ENCODE data around the gene BCL6.
"Not testable (repeated sequence)": the region's sequence is repeated elsewhere in the genome, so short reads cannot be mapped to it uniquely, and the experiment has no call there.

The BCL6 gene

GRCh38 chr3:187709155-187709554 lies 36.1 kb downstream of the BCL6 start:
- DNase-seq, result no peak

GRCh38 chr3:187708696-187709095 lies 36.6 kb downstream of the BCL6 start:
- DNase-seq, result no peak

- DNase-seq, result no peak
Observed at GRCh38 chr3:187706971-187707370, 38.3 kb downstream of the BCL6 start.

GRCh38 chr3:187705164-187705563 lies 40.1 kb downstream of the BCL6 start:
- DNase-seq, result no peak

GRCh38 chr3:187702507-187703033 lies 42.7 kb downstream of the BCL6 start, which contains the start of gene RTP2:
TSS of gene RTP2 (minus strand) at chr3:187702557. CDS start at chr3:187702128, 429 bp downstream.
- no peak for DNase-seq

GRCh38 chr3:187700249-187700648 lies 45.0 kb downstream of the BCL6 start:
- no peak for DNase-seq

- DNase-seq, result no peak
Observed at GRCh38 chr3:187698499-187699399, 46.5 kb downstream of the BCL6 start.

- no peak for DNase-seq
Observed at GRCh38 chr3:187696021-187696420, 49.2 kb downstream of the BCL6 start.

- DNase-seq, result no peak
Observed at GRCh38 chr3:187695449-187695848, 49.8 kb downstream of the BCL6 start.

GRCh38 chr3:187694801-187695200 lies 50.5 kb downstream of the BCL6 start:
- no peak for DNase-seq

GRCh38 chr3:187693431-187693830 lies 51.8 kb downstream of the BCL6 start:
- no peak for DNase-seq

- DNase-seq, result no peak
Observed at GRCh38 chr3:187689984-187690383, 55.3 kb downstream of the BCL6 start.

- DNase-seq, result no peak
Observed at GRCh38 chr3:187686621-187687273, 58.5 kb downstream of the BCL6 start.

- DNase-seq, result no peak
Observed at GRCh38 chr3:187685948-187686347, 59.3 kb downstream of the BCL6 start.

- peak; percentile 10 for DNase-seq
Observed at GRCh38 chr3:187684880-187685279, 60.4 kb downstream of the BCL6 start.

- DNase-seq, result no peak
Observed at GRCh38 chr3:187684444-187684843, 60.8 kb downstream of the BCL6 start.

- not testable (repeated sequence) for DNase-seq
Observed at GRCh38 chr3:187681756-187682155, 63.5 kb downstream of the BCL6 start.

- DNase-seq, result peak; percentile 75
Observed at GRCh38 chr3:187679638-187680396, 65.5 kb downstream of the BCL6 start.

GRCh38 chr3:187678726-187679268 lies 66.5 kb downstream of the BCL6 start:
- peak; percentile 35 for DNase-seq

- DNase-seq, result no peak
Observed at GRCh38 chr3:187677604-187678003, 67.7 kb downstream of the BCL6 start.

GRCh38 chr3:187673012-187673411 lies 72.3 kb downstream of the BCL6 start:
- DNase-seq, result no peak

Data from stimulated activated CD4-positive, alpha-beta T cell treated with anti-CD3 and anti-CD28 coated beads, Interleukin-4, amount 100 ng/mL, for 24 hours (primary cell).